Measurements from ENCODE around the gene LSM6. TPM values are rescaled to one million over a fixed set of nuclear protein-coding genes. Genes with fewer than 3 reads are reported as not detected.

Gene LSM6
- total RNA-seq, 1 donor from 2014 or later = 10.7 TPM

GRCh38 chr4:146193628-146194027 is 18.1 kb downstream of the LSM6 start:
- Histone ChIP-seq H3K36me3 (peaks cover 13 to 34% of the 10 kb centered on the region in 2 donors), H3K27ac (no peak overlapping the region), H3K27me3 (no peaks in the 10 kb centered on the region), H3K4me1 (no peaks in the 10 kb centered on the region), H3K9me3 (no peaks in the 10 kb centered on the region), H3K4me3 (no peak overlapping the region)
- intact Hi-C loops (cut with DNase I) = no loop called here
- no peak for DNase-seq (ENCODE audit: low spot score in 2 of 2)
- no peak for TF ChIP-seq CTCF (IDR thresholded peaks at IDR 0.05)

- intact Hi-C loops (cut with DNase I) = no loop called here
- TF ChIP-seq CTCF (IDR thresholded peaks at IDR 0.05) = no peak
- H3K4me3 ChIP-seq = no peak overlapping the region
Measured at GRCh38 chr4:146194212-146194611, 18.7 kb downstream of the LSM6 start.

GRCh38 chr4:146202665-146203064 is 27.1 kb downstream of the LSM6 start:
- Histone ChIP-seq H3K4me3 (no peak overlapping the region), H3K4me1 (no peaks in the 10 kb centered on the region), H3K27ac (no peak overlapping the region), H3K36me3 (peaks cover 0 to 6% of the 10 kb centered on the region in 2 donors), H3K27me3 (no peaks in the 10 kb centered on the region), H3K9me3 (no peaks in the 10 kb centered on the region)
- DNase-seq (ENCODE audit: low spot score in 2 of 2) = no peak
- intact Hi-C loops (cut with DNase I) = no loop called here
- no peak for TF ChIP-seq CTCF (IDR thresholded peaks at IDR 0.05)

More at GRCh38 chr4:146194212-146194611, 18.7 kb downstream of the LSM6 start:
- Histone ChIP-seq H3K4me1 (no peaks in the 10 kb centered on the region), H3K9me3 (no peaks in the 10 kb centered on the region), H3K36me3 (peaks cover 13 to 29% of the 10 kb centered on the region in 2 donors), H3K27me3 (no peaks in the 10 kb centered on the region), H3K27ac (no peak overlapping the region)
- no peak for DNase-seq (ENCODE audit: low spot score in 2 of 2)

GRCh38 chr4:146207410-146207809 is 31.9 kb downstream of the LSM6 start:
- no peak for DNase-seq (ENCODE audit: low spot score in 2 of 2)
- TF ChIP-seq CTCF (IDR thresholded peaks at IDR 0.05) = no peak
- Histone ChIP-seq H3K4me3 (no peak overlapping the region), H3K36me3 (no peaks in the 10 kb centered on the region), H3K9me3 (no peaks in the 10 kb centered on the region), H3K27ac (no peak overlapping the region), H3K4me1 (no peaks in the 10 kb centered on the region), H3K27me3 (no peaks in the 10 kb centered on the region)
- intact Hi-C loops (cut with DNase I) = no loop called here

- no peak overlapping the region for H3K4me3 ChIP-seq
- no peak for TF ChIP-seq CTCF (IDR thresholded peaks at IDR 0.05)
- no peak overlapping the region for H3K27ac ChIP-seq
- no peaks in the 10 kb centered on the region for H3K36me3 ChIP-seq
- no peaks in the 10 kb centered on the region for H3K4me1 ChIP-seq
- no peaks in the 10 kb centered on the region for H3K27me3 ChIP-seq
- no peaks in the 10 kb centered on the region for H3K9me3 ChIP-seq
- no peak for DNase-seq (ENCODE audit: low spot score in 2 of 2)
- intact Hi-C loops (cut with DNase I) = no loop called here
Measured at GRCh38 chr4:146210890-146211289, 35.4 kb downstream of the LSM6 start.

GRCh38 chr4:146211440-146211839 is 35.9 kb downstream of the LSM6 start:
- TF ChIP-seq CTCF (IDR thresholded peaks at IDR 0.05) = no peak
- no peak for DNase-seq (ENCODE audit: low spot score in 2 of 2)
- no peaks in the 10 kb centered on the region for H3K36me3 ChIP-seq
- no peaks in the 10 kb centered on the region for H3K9me3 ChIP-seq
- H3K27ac ChIP-seq = no peak overlapping the region
- H3K27me3 ChIP-seq = no peaks in the 10 kb centered on the region
- intact Hi-C loops (cut with DNase I) = no loop called here
- no peak overlapping the region for H3K4me3 ChIP-seq
- H3K4me1 ChIP-seq = no peaks in the 10 kb centered on the region
